Loucy (cell line): ENCODE data around the gene CDH12.

Experiments used
- CTCF ChIP-seq: fragments of 200-600 bp; sonication (generic); conservative IDR thresholded peaks from 2 replicates; pipeline ENCODE4 v1.5.1; 2014; ENCODE audit warnings: mild to moderate bottlenecking, antibody characterized with exemption, low read length
- EZH2phosphoT487 ChIP-seq: fragments of 200-600 bp; IDR thresholded peaks from 2 replicates; pipeline ENCODE4 v1.6.1; 2018; ENCODE audit warnings: antibody characterized with exemption, mild to moderate bottlenecking, moderate library complexity, borderline replicate concordance

GRCh38 chr5:22673131-22673530 lies 180.0 kb downstream of the CDH12 start:
- TF ChIP-seq CTCF = no peak
- TF ChIP-seq EZH2phosphoT487 = no peak
